Endometrial microvascular endothelial cells (primary cell): ENCODE measurements around the gene SOBP. TPM values are rescaled to one million over a fixed set of nuclear protein-coding genes. Genes with fewer than 3 reads are reported as not detected.

Experiments
- in situ Hi-C: cut with HindIII; loops from 2 replicates; pipeline ENCODE4 v1.10.0; 2017; ENCODE audit warnings: low sequenced_read_pairs, low pct_unique_long_range_greater_than_20kb; ENCODE audit errors: inconsistent ontology term
- total RNA-seq: library from RNA; depleted of rRNA; stranded (reverse); fragments of >200 nt; gene quantifications from one replicate; pipeline ENCODE4 v1.2.3, GENCODE V29; 2015; ENCODE audit errors: inconsistent ontology term

SOBP gene
- total RNA-seq, 1 donor from 2014 or later = 0.37 TPM

DNA sequence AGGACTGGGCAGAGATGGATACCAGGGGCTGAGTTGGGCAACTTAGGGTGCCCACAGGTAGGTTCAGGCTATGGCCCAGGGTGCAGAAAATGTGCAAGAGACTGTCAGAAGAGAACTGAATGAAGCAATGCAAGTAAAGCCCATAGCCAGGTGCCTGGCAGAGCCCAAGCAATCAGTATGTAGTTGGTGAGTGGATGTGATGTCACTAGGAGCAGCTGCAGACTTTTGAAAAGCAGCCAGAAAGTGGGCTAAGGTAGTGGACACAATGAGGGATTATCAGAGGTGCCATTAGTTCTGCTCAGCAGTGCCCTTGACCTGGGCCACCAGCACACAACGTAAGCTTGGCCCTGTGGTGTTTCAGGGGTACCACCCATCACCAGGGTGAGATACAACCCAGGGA is 135.3 kb downstream of the SOBP start:
- in situ Hi-C loops = no loop called here

DNA sequence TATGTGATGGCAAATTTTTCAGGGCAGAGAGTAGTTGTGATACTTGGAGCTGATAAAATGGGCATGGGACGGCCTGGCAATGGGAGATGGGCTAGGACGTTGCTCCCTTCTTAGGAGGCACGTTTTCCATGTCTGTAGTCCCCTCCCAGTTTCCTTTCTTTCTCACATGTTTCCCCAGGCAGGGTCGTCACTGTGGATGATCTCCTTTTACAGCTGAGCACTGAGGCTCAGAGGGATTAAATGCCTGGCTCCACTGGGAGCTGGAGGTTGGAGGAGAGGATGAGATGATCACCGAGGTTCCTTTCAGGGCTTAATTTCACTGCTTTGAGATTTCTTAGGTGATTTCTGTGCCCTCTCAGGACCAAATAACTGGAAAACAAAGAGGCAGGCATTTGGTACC is 136.7 kb downstream of the SOBP start:
- in situ Hi-C loops = no loop called here

DNA sequence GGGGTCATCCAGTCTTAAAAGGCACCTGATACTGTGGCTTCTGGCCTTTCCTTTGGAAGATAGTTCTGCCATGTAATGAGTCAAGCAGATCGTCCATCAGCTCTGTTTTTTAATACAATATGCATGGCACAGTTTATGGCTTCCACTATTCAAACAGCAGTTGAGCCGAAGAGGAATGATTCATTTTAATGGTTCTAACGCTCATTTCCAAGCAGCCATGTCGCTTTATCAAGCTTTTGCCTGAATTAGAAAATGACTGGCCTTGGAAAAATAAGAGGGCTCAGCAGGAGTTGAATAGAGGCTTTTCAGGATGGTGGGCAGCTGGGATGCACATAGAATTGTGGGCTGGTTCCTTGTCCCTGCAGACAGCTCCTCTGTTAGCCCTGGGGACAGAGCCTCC is 138.1 kb downstream of the SOBP start:
- in situ Hi-C loops = no loop called here

DNA sequence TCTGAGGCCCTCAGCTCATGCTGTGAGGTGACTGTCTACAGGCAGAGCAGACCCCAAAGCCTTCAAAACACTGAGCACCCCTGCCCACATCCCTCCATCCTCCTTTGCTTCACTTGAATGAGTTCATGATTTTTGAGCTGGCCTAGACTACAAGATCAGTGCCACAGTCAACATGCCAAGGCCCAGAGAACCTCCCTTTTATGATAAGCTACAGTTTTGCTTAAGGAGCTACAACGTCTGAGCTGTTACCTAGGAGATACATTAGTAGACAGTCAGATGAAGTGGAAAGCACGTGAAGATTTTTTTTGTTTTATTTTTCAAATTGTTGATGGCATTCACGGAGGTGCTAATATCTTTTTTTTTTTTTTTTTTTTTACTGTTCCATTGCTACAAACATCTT is 139.0 kb downstream of the SOBP start:
- in situ Hi-C loops = no loop called here

DNA sequence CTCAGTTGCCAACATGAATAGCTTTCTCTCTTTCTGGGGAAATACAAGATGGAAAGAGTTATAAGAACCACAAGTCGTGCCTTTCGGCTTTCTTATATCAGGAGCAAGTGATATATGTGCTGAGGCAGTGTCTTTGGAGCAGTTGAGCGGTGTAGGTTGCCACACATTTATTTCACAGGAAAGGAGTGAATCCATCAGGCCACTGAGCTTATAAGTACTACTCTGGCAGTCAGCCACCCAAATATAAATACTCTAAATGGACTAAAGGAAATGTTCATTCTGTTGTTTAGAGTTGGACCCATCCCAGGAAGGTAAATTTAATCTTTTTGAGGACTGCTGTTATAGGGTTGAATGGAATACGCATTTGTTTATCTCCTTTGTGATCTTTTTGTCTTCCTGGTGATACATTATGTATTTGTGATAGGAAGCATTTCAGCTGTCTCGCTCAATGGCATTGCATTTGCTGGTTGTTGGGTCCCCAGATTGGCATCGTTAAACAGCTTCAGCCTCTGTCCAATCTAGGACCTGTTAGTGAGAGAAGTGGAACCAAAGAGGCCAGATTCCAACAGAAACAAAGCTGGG is 139.7 kb downstream of the SOBP start:
- in situ Hi-C loops = no loop called here

DNA sequence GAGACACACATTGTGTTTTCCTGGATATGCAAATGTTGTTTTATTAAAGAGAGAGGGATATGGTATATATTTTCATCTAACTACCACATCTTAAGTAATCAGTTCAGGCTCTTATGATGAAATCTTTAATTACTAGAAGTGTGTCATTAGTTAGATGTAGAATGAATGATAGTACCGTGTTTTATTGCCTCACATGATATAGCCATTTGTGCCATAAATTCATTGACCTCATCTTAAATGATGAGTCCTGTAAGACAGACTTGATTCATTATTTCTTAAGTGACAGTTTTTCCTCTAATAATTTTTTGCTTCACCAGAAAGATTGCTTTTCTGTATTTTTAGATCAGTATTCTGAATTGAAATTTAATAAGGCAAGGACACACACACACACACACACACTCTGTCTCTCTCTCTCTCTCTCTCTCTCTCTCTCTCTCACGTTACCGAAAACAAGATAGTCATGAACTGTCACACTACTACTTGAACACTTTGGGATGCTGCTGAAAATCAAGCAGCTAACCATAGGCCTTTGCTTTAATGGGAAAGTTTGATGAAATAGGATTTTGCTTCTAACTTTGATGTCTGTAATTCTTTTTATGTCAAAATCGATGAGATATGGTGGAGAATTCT is 140.5 kb downstream of the SOBP start:
- in situ Hi-C loops = no loop called here

DNA sequence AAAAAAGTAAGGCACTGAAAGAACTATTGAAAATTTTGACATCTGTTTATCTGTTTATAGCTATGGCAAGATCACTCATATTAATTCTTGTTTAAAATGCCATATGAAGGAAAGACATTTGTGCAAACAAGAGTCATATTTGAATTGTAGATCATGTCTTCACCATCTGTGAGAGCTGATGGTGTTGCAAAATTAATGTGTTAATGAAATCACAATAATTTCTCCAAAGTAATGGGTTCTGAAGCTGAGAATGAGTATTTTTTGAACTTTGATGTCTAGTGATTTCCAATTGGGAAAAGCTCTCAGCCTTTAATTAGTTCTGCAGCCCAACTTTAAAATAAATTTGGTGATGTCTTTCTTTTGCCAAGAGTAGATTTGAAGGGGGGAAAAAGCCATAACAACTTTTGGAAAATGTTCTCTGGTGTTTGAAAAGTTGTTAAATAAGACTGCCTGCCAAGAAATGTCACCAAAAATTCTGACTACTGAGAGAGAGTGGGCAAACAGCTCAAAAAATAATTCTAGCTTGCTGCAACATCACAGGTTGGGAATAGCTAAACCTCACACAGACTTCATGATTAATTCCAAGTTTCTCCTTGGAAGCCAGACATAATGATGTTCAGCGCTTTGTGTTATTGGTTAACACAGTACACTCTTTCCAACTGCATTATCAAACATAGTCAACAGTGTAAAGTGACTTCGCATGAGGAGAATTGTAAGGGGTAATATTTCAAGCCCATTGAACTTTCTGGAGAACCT is 142.6 kb downstream of the SOBP start:
- in situ Hi-C loops = no loop called here

DNA sequence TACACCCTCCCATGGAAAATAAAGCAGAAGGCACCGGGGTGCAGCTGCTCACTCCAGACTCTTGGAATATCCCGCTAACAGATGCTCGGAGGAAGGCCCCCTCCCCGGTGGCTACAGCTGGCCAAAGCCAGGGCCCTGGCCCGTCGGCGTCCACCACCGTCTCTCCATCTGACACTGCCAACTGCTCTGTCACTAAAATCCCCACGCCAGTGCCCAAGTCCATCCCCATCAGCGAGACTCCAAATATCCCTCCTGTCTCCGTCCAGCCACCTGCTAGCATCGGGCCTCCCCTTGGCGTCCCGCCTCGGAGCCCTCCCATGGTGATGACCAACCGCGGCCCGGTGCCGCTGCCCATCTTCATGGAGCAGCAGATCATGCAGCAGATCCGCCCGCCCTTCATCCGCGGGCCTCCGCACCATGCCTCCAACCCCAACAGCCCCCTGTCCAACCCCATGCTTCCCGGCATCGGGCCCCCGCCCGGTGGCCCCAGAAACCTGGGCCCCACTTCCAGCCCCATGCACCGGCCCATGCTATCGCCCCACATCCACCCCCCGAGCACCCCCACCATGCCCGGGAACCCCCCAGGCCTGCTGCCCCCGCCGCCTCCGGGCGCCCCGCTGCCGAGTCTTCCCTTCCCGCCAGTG is 143.9 kb downstream of the SOBP start:
- in situ Hi-C loops = no loop called here

DNA sequence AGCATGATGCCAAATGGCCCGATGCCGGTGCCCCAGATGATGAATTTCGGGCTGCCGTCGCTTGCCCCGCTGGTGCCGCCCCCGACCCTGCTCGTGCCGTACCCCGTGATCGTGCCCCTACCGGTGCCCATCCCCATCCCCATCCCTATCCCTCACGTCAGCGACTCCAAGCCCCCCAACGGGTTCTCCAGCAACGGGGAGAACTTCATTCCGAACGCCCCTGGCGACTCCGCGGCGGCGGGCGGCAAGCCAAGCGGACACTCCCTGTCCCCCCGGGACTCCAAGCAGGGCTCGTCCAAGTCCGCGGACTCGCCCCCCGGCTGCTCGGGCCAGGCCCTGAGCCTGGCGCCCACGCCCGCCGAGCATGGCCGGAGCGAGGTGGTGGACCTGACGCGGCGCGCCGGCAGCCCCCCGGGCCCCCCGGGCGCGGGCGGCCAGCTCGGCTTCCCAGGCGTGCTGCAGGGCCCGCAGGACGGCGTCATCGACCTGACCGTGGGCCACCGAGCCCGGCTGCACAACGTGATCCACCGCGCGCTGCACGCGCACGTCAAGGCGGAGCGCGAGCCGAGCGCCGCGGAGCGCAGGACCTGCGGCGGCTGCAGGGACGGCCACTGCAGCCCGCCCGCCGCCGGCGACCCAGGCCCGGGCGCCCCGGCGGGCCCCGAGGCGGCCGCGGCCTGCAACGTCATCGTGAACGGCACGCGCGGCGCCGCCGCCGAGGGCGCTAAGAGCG is 144.6 kb downstream of the SOBP start:
- in situ Hi-C loops = no loop called here

DNA sequence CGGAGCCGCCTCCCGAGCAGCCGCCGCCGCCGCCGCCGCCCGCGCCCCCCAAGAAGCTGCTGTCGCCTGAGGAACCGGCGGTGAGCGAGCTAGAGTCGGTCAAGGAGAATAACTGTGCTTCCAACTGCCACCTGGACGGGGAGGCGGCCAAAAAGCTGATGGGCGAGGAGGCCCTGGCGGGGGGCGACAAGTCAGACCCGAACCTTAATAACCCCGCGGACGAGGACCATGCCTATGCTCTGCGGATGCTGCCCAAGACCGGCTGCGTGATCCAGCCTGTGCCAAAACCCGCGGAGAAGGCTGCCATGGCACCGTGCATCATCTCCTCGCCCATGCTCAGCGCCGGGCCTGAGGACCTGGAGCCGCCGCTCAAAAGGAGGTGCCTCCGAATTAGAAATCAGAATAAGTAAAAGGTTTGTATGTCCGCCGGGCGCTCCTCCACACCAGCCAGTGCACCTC is 145.2 kb downstream of the SOBP start:
- in situ Hi-C loops = no loop called here

DNA sequence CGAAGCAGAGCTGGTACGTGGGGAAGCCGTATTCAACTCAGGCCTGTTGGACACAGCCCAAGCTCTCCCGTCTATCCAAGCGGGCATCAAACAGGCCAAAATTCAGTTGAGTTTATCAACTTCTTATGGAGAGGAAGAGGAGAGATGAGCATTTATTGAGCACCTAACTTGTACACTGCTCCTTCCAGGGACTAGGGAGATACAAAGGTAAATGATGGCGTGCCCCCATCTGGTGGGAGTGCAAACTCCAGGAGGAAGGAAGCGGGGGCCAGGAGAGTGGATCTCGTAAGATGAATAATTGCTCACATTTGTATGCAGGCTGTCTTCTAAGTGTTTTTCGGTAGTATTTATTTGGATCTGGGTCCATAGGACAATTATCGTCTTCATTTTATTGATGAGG is 146.6 kb downstream of the SOBP start:
- in situ Hi-C loops = no loop called here

DNA sequence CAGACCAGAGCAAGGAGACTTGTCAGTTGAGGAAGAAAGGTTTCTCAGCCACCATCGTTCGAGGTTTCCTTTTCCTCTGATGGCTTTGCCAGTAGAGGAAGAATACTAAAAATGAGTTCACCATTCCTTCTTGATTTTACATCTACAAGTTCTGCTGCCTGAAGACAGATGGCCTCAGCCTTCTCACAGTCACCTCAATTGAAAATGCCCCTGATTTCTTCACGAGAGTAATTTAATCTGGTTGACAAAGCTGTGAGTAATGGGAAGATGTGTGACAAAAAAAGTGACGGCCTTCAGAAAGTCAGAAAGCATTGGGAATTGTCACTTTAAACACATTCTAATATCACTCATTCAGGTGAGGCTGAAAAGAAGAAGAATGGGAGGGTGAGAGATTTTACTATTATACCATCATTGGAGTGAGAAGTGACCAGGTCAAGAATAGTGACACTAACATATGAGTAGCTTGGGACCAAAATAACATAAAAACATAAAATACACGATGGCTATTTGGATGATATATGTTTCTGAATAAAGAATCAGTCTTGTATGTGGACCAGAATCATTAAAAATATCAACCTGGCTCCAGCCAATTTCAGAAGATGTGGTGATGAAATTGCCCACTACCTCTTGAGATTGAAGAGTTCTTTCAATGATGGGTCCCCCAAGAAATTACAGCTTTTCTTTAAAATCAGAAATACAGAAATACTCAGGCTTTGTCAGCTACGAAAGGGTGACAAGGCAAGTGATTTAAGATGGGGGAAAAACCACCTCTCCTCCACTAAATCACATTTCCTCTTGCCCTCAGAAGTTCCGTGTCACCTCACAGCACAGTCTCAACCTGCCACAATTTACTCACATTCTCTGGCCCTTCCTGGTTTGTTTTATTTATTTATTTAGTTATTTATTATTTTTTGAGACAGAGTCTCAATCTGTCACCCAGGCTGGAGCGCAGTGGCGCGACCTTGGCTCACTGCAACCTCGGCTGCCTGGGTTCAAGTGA is 147.7 kb downstream of the SOBP start:
- in situ Hi-C loops = no loop called here

DNA sequence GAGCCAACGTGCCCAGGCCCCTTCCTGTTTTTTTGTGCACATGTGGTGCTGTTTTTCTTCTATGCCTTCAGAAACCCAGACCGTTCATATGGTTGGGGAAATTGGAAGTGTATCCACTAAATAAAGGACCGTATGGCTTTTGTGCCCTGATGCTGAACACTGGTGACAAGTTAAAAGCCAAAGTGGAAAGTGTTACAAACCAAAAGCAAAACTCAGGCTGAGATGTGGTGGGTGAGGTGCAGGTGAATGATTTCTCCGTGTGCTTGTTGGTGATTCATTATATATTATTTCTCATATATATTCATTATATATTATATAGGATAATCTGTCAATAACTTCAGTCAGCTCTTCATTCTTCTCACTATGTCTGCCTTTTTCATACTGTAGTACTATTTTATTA is 148.6 kb downstream of the SOBP start:
- in situ Hi-C loops = no loop called here

DNA sequence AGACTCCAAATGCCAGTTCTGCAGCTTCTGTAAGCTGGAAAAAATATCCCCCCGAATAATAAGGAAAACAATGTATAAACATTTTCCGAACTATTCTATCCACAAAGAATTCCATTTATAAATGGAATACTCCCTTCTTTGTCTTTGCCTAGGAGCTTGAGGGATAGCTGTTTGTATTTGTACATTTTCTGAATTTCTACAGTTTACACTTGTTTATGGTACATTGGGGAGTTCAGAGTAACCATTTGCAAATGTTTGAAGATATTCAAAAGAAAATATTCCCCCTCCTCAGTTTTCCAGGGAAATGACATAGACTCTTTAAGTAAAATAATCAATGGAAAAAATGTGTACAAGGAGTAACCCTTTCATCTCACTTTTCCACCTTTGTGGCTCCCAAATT is 149.6 kb downstream of the SOBP start:
- in situ Hi-C loops = no loop called here

DNA sequence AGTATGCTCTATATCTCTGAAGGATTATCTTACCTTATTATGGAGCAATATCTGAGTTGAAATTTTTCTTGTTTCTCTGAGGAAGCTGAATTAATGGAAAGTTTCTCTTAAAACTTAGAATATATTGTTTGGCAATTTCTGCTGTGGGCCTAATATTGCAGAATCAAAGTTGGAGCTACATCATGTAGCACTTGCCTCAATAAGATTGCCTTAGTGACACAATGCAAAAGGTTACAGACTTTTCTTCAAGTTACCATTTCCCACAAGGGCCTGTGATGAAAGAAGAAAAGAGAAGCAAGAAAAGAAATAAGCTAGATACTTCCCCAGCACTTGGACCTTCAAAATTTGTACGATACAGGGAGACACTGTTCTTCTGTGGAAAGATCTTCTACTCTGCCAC is 151.2 kb downstream of the SOBP start:
- in situ Hi-C loops = no loop called here

DNA sequence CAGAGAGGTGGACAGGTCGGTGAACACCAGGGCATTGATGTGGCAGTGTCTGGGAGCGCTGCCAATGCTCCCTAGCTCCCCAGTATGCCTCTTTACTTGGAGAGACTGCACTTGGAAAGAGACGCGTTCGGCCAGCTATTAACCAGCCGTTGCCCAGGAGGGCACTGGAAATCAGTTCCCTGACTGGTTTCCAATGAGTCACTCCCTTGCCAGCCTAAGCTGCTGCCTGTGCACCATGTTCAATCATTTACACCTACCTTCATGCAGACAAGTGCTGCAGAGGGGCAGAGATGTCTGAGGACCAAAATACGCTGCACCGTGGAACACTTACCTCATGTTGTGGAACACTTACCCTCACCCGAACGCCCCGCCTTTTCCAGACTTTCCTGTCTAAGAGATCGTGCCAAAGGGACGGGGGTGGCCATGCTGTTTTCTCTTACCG is 151.6 kb downstream of the SOBP start:
- in situ Hi-C loops = no loop called here

DNA sequence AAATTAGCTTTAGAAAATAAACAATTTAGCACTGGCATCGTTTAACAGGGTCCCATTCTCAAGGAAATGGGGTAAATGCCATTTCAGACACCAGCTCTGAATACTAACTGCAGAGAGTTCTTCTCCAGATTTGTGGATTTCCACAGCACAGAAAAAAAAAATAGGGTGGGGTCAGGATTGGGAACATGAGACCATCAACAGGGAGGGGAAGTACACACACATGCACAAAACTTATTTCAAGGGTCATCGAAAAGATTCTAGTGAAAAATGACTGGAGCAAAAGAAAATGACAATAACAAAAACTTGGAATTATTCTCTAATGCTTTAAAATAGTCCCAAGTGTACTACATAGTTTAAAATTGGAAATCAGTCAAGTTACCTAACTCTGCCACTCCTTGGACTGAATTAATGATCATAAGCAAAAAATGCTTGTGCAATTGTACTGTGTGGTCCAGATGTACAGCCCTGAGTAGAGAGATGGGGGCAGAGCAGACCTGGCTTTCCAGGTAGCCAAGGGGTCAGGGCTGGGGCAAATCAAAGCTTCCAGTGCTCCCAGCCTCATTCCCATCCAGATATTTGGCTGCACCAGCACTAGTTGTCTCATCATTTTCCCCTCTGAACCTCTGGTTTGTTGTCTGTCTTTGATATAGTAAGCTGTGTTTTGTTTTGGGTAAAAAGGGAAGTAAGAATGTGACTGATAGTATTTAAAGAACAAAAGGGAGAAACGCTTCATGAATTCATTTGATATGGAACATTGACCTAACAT is 152.4 kb downstream of the SOBP start:
- in situ Hi-C loops = no loop called here
